Activated T-cell treated with anti-CD3 and anti-CD28 coated beads for 4 hours (primary cell): ENCODE results near the gene LMAN1.

Source experiments
- DNase-seq: peaks from one replicate; pipeline ENCODE4 v3.0.0-alpha.2; 2020

Gene LMAN1

GRCh38 chr18:59358712-59359575 is at the start of gene LMAN1:
TSS of gene LMAN1 (minus strand) at chr18:59359265. CDS start at chr18:59359244, 21 bp downstream.
- peak; percentile 88 for DNase-seq

GRCh38 chr18:59402432-59403090 is 43.5 kb upstream of the LMAN1 start:
- DNase-seq = peak; percentile 67

- DNase-seq = no peak
Measured at GRCh38 chr18:59400407-59400806, 41.3 kb upstream of the LMAN1 start.

- DNase-seq = no peak
Measured at GRCh38 chr18:59395226-59396175, 36.4 kb upstream of the LMAN1 start.

GRCh38 chr18:59393381-59393780 is 34.3 kb upstream of the LMAN1 start:
- no peak for DNase-seq

- DNase-seq = no peak
Measured at GRCh38 chr18:59388817-59389216, 29.8 kb upstream of the LMAN1 start.

- DNase-seq = no peak
Measured at GRCh38 chr18:59387687-59388565, 28.9 kb upstream of the LMAN1 start.

GRCh38 chr18:59386909-59387686 is 28.0 kb upstream of the LMAN1 start:
- no peak for DNase-seq

- no peak for DNase-seq
Measured at GRCh38 chr18:59385191-59385590, 26.1 kb upstream of the LMAN1 start.

GRCh38 chr18:59383851-59384250 is 24.8 kb upstream of the LMAN1 start:
- no peak for DNase-seq

- no peak for DNase-seq
Measured at GRCh38 chr18:59382383-59382782, 23.3 kb upstream of the LMAN1 start.

- no peak for DNase-seq
Measured at GRCh38 chr18:59381949-59382348, 22.9 kb upstream of the LMAN1 start.

GRCh38 chr18:59380706-59381105 is 21.6 kb upstream of the LMAN1 start:
- DNase-seq = no peak

- DNase-seq = no peak
Measured at GRCh38 chr18:59379772-59380522, 20.9 kb upstream of the LMAN1 start.

GRCh38 chr18:59377613-59378337 is 18.7 kb upstream of the LMAN1 start:
- no peak for DNase-seq

GRCh38 chr18:59376351-59376935 is 17.4 kb upstream of the LMAN1 start:
- no peak for DNase-seq

- DNase-seq = no peak
Measured at GRCh38 chr18:59374128-59374527, 15.1 kb upstream of the LMAN1 start.

- DNase-seq = no peak
Measured at GRCh38 chr18:59372975-59373374, 13.9 kb upstream of the LMAN1 start.

GRCh38 chr18:59360381-59360780 is 1.3 kb upstream of the LMAN1 start:
- DNase-seq = no peak
